ENCODE data around the gene DLK1.

DNA sequence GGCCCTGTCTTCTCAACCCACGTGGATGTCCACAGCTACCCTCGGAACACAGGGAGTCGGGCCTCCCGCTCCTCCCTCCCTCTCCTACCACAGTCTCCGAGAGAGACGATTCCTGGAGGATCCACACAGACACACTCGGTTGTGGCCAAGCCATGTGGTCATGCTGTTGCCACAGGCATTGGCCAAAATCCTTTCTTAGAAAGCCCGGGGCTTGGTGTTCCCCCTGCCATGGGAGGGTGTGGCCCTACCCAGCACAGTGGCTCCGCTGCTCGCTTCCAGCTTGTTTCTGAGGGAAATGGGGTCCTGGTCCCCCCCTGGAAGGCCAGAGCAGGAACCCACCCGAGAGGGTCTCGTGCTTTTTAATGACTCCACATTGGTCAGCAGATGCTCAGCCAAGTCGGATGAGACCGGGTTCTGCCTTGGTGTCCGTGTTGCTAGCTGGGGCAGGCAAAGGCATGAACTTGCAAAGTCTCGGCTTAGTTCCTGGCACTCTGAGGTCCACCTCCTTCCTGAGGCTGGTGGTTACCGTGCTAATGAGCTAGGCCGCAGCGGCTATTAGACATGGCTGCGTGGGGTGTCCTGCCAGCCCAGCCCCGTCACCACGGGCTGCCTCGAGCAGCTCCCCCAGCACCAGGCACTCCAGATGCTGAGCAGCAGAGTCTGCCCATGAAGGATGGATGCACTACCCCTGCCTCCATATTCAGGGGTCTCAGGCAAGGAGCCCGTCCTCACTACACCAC is 52.4 kb downstream of the DLK1 start:
- TF ChIP-seq EZH2 (optimal IDR thresholded peaks at IDR 0.05; ENCODE audit: low read depth, low read length) = no peak
- TF ChIP-seq, protein P1, sequence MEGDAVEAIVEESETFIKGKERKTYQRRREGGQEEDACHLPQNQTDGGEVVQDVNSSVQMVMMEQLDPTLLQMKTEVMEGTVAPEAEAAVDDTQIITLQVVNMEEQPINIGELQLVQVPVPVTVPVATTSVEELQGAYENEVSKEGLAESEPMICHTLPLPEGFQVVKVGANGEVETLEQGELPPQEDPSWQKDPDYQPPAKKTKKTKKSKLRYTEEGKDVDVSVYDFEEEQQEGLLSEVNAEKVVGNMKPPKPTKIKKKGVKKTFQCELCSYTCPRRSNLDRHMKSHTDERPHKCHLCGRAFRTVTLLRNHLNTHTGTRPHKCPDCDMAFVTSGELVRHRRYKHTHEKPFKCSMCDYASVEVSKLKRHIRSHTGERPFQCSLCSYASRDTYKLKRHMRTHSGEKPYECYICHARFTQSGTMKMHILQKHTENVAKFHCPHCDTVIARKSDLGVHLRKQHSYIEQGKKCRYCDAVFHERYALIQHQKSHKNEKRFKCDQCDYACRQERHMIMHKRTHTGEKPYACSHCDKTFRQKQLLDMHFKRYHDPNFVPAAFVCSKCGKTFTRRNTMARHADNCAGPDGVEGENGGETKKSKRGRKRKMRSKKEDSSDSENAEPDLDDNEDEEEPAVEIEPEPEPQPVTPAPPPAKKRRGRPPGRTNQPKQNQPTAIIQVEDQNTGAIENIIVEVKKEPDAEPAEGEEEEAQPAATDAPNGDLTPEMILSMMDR (IDR thresholded peaks at IDR 0.05; ENCODE audit: low read length) = no peak
